Neural progenitor cell (in vitro differentiated cells): ENCODE data around the gene MYOF. TPM values are rescaled to one million over a fixed set of nuclear protein-coding genes. Genes with fewer than 3 reads are reported as not detected.

Experiments
- DNase-seq: peaks from one replicate; pipeline ENCODE4 v3.0.0-alpha.2; 2016; ENCODE audit warnings: low spot score
- H2AFZ ChIP-seq: fragments of 200-600 bp; sonication (generic); replicated peaks from 2 replicates; pipeline ENCODE4 v1.6.1; 2016; ENCODE audit warnings: antibody characterized with exemption
- H3F3A ChIP-seq: fragments of 200-600 bp; sonication (generic); 2 replicates; pipeline ENCODE4 v1.6.1; 2016; ENCODE audit warnings: antibody characterized with exemption, low read depth
- H3K27ac ChIP-seq: fragments of 200-600 bp; sonication (generic); 2 replicates; pipeline ENCODE4 v1.5.1; 2016; ENCODE audit warnings: mild to moderate bottlenecking
- H3K27me3 ChIP-seq: fragments of 200-600 bp; sonication (generic); 2 replicates; pipeline ENCODE4 v1.6.1; 2016; ENCODE audit warnings: mild to moderate bottlenecking, moderate library complexity
- H3K36me3 ChIP-seq: fragments of 200-600 bp; sonication (generic); 2 replicates; pipeline ENCODE4 v1.5.1; 2016
- H3K4me1 ChIP-seq: fragments of 200-600 bp; sonication (generic); 2 replicates; pipeline ENCODE4 v1.6.1; 2016; ENCODE audit warnings: mixed run types
- H3K4me2 ChIP-seq: fragments of 200-600 bp; sonication (generic); 2 replicates; pipeline ENCODE4 v1.6.1; 2016
- H3K4me3 ChIP-seq: fragments of 200-600 bp; sonication (generic); 2 replicates; pipeline ENCODE4 v1.5.1; 2016
- H3K79me2 ChIP-seq: fragments of 200-600 bp; sonication (generic); 2 replicates; pipeline ENCODE4 v1.6.1; 2016; ENCODE audit warnings: low read depth
- H3K9ac ChIP-seq: fragments of 200-600 bp; sonication (generic); 2 replicates; pipeline ENCODE4 v1.6.1; 2016
- H3K9me3 ChIP-seq: fragments of 200-600 bp; sonication (generic); 2 replicates; pipeline ENCODE4 v1.5.1; 2016; ENCODE audit warnings: low read depth
- H4K20me1 ChIP-seq: fragments of 200-600 bp; sonication (generic); 2 replicates; pipeline ENCODE4 v1.6.1; 2016; ENCODE audit warnings: low read depth
- H3K27ac Mint-ChIP-seq: 3 replicates; pipeline ENCODE4 v1.8.0; 2021; ENCODE audit warnings: mixed read lengths
- H3K27me3 Mint-ChIP-seq: 2 replicates; pipeline ENCODE4 v1.8.0; 2022; ENCODE audit warnings: low read depth, mild to moderate bottlenecking, inconsistent platforms, moderate library complexity, mixed read lengths; ENCODE audit not compliant: insufficient read depth
- H3K36me3 Mint-ChIP-seq: 3 replicates; pipeline ENCODE4 v1.8.0; 2021; ENCODE audit warnings: mixed read lengths
- H3K4me1 Mint-ChIP-seq: 3 replicates; pipeline ENCODE4 v1.8.0; 2021; ENCODE audit warnings: mixed read lengths
- H3K4me3 Mint-ChIP-seq: 3 replicates; pipeline ENCODE4 v1.8.0; 2021; ENCODE audit warnings: mild to moderate bottlenecking, moderate library complexity, mixed read lengths
- H3K9me3 Mint-ChIP-seq: 3 replicates; pipeline ENCODE4 v1.8.0; 2020; ENCODE audit warnings: mixed read lengths
- EZH2 ChIP-seq: fragments of 200-600 bp; sonication (generic); IDR thresholded peaks from 2 replicates; pipeline ENCODE4 v1.6.1; 2017; ENCODE audit warnings: antibody characterized with exemption, mild to moderate bottlenecking, moderate library complexity
- EZH2phosphoT487 ChIP-seq: fragments of 200-600 bp; sonication (generic); IDR thresholded peaks from 2 replicates; pipeline ENCODE4 v1.6.1; 2017; ENCODE audit warnings: antibody characterized with exemption
- total RNA-seq: library from RNA; depleted of rRNA; stranded (reverse); fragments of >200 nt; gene quantifications from 2 replicates; pipeline ENCODE4 v1.2.3, GENCODE V29; 2015; ENCODE audit warnings: low replicate concordance
- TF ChIP-seq, protein P1 (sequence below): fragments of 200-600 bp; sonication (generic); IDR thresholded peaks from 2 replicates; pipeline ENCODE4 v1.5.1; 2017; ENCODE audit warnings: antibody characterized with exemption, mild to moderate bottlenecking

The MYOF gene, protein sequence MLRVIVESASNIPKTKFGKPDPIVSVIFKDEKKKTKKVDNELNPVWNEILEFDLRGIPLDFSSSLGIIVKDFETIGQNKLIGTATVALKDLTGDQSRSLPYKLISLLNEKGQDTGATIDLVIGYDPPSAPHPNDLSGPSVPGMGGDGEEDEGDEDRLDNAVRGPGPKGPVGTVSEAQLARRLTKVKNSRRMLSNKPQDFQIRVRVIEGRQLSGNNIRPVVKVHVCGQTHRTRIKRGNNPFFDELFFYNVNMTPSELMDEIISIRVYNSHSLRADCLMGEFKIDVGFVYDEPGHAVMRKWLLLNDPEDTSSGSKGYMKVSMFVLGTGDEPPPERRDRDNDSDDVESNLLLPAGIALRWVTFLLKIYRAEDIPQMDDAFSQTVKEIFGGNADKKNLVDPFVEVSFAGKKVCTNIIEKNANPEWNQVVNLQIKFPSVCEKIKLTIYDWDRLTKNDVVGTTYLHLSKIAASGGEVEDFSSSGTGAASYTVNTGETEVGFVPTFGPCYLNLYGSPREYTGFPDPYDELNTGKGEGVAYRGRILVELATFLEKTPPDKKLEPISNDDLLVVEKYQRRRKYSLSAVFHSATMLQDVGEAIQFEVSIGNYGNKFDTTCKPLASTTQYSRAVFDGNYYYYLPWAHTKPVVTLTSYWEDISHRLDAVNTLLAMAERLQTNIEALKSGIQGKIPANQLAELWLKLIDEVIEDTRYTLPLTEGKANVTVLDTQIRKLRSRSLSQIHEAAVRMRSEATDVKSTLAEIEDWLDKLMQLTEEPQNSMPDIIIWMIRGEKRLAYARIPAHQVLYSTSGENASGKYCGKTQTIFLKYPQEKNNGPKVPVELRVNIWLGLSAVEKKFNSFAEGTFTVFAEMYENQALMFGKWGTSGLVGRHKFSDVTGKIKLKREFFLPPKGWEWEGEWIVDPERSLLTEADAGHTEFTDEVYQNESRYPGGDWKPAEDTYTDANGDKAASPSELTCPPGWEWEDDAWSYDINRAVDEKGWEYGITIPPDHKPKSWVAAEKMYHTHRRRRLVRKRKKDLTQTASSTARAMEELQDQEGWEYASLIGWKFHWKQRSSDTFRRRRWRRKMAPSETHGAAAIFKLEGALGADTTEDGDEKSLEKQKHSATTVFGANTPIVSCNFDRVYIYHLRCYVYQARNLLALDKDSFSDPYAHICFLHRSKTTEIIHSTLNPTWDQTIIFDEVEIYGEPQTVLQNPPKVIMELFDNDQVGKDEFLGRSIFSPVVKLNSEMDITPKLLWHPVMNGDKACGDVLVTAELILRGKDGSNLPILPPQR (N-terminal part only)
- total RNA-seq: 1.2 and 1.6 TPM in 2 replicates

DNA sequence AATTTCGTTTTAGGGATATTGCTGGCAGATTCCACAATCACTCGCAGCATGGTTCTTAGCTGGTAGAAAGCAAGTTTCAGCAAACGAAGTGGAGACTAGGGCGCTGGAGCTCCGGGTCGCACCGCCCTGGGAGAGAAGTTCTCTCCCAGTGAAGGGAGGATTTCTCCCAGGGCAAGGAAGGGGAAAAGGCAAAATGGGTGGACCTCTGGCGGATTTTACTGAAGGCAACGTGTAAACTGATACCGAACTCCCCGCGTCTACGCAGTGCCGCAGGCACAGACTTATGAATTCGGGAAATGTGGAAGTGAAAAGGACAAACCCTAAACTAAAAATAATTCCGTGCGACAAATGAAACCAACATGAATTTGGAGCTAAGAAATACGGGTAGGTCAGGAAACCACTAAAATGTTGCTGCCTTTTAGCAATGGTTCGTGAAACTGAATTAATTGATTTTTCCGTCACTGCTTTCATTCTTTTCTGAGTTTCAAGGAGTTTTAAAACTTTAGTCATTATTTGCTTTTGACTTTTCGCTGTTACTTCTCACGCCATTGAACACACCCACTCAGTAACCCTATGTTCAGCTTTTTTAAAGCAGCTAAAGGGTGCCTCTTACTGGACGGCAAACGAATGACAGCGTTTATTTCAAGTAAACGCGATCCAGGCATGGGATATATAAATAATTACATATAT, at the start of gene MYOF:
Gene MYOF, minus strand, starts transcription at position 190 of the 690 bp plus-strand sequence. Its CDS starts 140 bp downstream, at position 50.
- H3K4me1 Mint-ChIP-seq: peaks cover 14% of the 10 kb centered on the region
- Histone ChIP-seq H3F3A (peaks cover 7% of the 10 kb centered on the region), H4K20me1 (no peaks in the 10 kb centered on the region), H3K36me3 (no peaks in the 10 kb centered on the region), H3K27ac (no peak within 1 kb of the TSS), H3K9ac (no peak within 1 kb of the TSS), H2AFZ (peak within 1 kb of the TSS; percentile 97), H3K4me3 (peak within 1 kb of the TSS; percentile 81), H3K79me2 (no peaks in the 10 kb centered on the region), H3K4me1 (peaks cover 5% of the 10 kb centered on the region), H3K4me2 (peak within 1 kb of the TSS; percentile 98), H3K27me3 (peaks cover 15% of the 10 kb centered on the region), H3K9me3 (no peaks in the 10 kb centered on the region)
- H3K27ac Mint-ChIP-seq: peak within 1 kb of the TSS; percentile 23
- DNase-seq: peak; percentile 72
- H3K4me3 Mint-ChIP-seq: peak within 1 kb of the TSS; percentile 88
- no peaks in the 10 kb centered on the region for H3K9me3 Mint-ChIP-seq
- no peaks in the 10 kb centered on the region for H3K36me3 Mint-ChIP-seq
- TF ChIP-seq, protein P1, sequence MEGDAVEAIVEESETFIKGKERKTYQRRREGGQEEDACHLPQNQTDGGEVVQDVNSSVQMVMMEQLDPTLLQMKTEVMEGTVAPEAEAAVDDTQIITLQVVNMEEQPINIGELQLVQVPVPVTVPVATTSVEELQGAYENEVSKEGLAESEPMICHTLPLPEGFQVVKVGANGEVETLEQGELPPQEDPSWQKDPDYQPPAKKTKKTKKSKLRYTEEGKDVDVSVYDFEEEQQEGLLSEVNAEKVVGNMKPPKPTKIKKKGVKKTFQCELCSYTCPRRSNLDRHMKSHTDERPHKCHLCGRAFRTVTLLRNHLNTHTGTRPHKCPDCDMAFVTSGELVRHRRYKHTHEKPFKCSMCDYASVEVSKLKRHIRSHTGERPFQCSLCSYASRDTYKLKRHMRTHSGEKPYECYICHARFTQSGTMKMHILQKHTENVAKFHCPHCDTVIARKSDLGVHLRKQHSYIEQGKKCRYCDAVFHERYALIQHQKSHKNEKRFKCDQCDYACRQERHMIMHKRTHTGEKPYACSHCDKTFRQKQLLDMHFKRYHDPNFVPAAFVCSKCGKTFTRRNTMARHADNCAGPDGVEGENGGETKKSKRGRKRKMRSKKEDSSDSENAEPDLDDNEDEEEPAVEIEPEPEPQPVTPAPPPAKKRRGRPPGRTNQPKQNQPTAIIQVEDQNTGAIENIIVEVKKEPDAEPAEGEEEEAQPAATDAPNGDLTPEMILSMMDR: peak; percentile 71
- TF ChIP-seq EZH2: no peak
- TF ChIP-seq EZH2phosphoT487: peak; percentile 31
- H3K27me3 Mint-ChIP-seq: no peaks in the 10 kb centered on the region

DNA sequence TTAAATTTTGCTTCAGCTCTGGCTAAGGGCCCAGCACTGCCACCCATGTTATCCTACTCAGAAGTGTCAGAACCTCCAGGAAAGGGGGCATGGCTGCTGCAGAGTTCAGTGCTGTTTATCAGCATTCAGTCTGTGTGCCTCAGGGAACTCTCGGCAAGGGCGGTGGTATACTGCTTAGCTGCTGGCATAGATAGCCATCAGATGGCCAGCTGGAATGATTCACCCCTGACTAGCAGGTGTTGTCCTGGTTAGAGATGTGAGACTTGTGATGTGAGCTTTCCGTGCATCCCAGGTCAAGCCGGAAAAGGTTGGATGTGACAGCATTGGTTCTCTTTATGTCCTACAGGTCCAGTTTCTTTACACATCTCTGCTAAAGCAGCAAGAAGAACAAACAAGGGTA, 36.4 kb upstream of the MYOF start:
- Histone ChIP-seq H3K9me3 (peaks cover 3% of the 10 kb centered on the region), H3K27ac (no peak overlapping the region), H3K27me3 (no peaks in the 10 kb centered on the region), H4K20me1 (no peaks in the 10 kb centered on the region), H3K4me3 (no peak overlapping the region), H2AFZ (no peak overlapping the region), H3K4me2 (no peak overlapping the region), H3K9ac (no peak overlapping the region), H3K36me3 (peaks cover 40% of the 10 kb centered on the region), H3K4me1 (no peaks in the 10 kb centered on the region), H3K79me2 (no peaks in the 10 kb centered on the region), H3F3A (no peaks in the 10 kb centered on the region)
- Mint-ChIP-seq H3K4me1 (no peaks in the 10 kb centered on the region), H3K27me3 (no peaks in the 10 kb centered on the region), H3K9me3 (peaks cover 24% of the 10 kb centered on the region), H3K27ac (no peak overlapping the region), H3K36me3 (peaks cover 66% of the 10 kb centered on the region), H3K4me3 (no peak overlapping the region)
- no peak for DNase-seq
- no peak for TF ChIP-seq EZH2phosphoT487
- TF ChIP-seq EZH2: no peak
- TF ChIP-seq, protein P1: no peak

- Histone ChIP-seq H3K36me3 (peaks cover 40% of the 10 kb centered on the region), H3K79me2 (no peaks in the 10 kb centered on the region), H3K27ac (no peak overlapping the region), H4K20me1 (no peaks in the 10 kb centered on the region), H3F3A (no peaks in the 10 kb centered on the region), H3K9ac (no peak overlapping the region), H3K4me2 (no peak overlapping the region), H3K9me3 (peaks cover 3% of the 10 kb centered on the region), H3K4me3 (no peak overlapping the region), H3K27me3 (no peaks in the 10 kb centered on the region), H2AFZ (no peak overlapping the region), H3K4me1 (no peaks in the 10 kb centered on the region)
- peaks cover 51% of the 10 kb centered on the region for H3K36me3 Mint-ChIP-seq
- no peak overlapping the region for H3K27ac Mint-ChIP-seq
- H3K27me3 Mint-ChIP-seq: no peaks in the 10 kb centered on the region
- no peaks in the 10 kb centered on the region for H3K4me1 Mint-ChIP-seq
- no peak for DNase-seq
- H3K4me3 Mint-ChIP-seq: no peak overlapping the region
- peaks cover 8% of the 10 kb centered on the region for H3K9me3 Mint-ChIP-seq
- TF ChIP-seq EZH2 (no peak), EZH2phosphoT487 (no peak)
- TF ChIP-seq, protein P1: no peak
These were observed 33.9 kb upstream of the MYOF start for GRCh38 chr10:93516006-93516380.
